OCI-LY3 (cell line): ENCODE results near the gene MESP1.

Experiments used
- H2AFZ ChIP-seq: fragments of 200-600, 300-600 bp; shearing (Covaris generic); 2 replicates; pipeline ENCODE4 v1.6.0; 2014; ENCODE audit warnings: antibody characterized with exemption, low read depth, low read length
- H3K27ac ChIP-seq: fragments of 200-600, 300-600 bp; sonication (generic); 2 replicates; pipeline ENCODE4 v1.5.1; 2014; ENCODE audit warnings: mild to moderate bottlenecking, low read length, moderate library complexity, mixed read lengths
- H3K27me3 ChIP-seq: fragments of 200-600, 300-600 bp; sonication (generic); 2 replicates; pipeline ENCODE4 v1.6.1; 2014; ENCODE audit warnings: low read depth, low read length, mixed read lengths
- H3K36me3 ChIP-seq: fragments of 200-600, 300-600 bp; sonication (generic); replicated peaks from 2 replicates; pipeline ENCODE3; 2014; ENCODE audit warnings: low read depth, low read length, mixed read lengths
- H3K4me1 ChIP-seq: fragments of 300-600, 200-600 bp; sonication (generic); 2 replicates; pipeline ENCODE4 v1.6.1; 2014; ENCODE audit warnings: low read length, mixed read lengths
- H3K4me2 ChIP-seq: fragments of 200-600, 300-600 bp; sonication (generic); 2 replicates; pipeline ENCODE4 v1.6.1; 2014; ENCODE audit warnings: low read length, mixed read lengths
- H3K4me3 ChIP-seq: fragments of 300-600, 200-600 bp; sonication (generic); 2 replicates; pipeline ENCODE4 v1.5.1; 2014; ENCODE audit warnings: antibody characterized with exemption, mild to moderate bottlenecking, low read length, moderate library complexity
- H3K79me2 ChIP-seq: fragments of 300-600, 200-600 bp; shearing (Covaris generic); 2 replicates; pipeline ENCODE4 v1.6.1; 2014; ENCODE audit warnings: mild to moderate bottlenecking, low read length, mixed read lengths
- H3K9ac ChIP-seq: fragments of 300-600, 200-600 bp; shearing (Covaris generic); 2 replicates; pipeline ENCODE4 v1.6.0; 2014; ENCODE audit warnings: mild to moderate bottlenecking, low read length, moderate library complexity
- H3K9me3 ChIP-seq: fragments of 200-600, 300-600 bp; shearing (Covaris generic); 2 replicates; pipeline ENCODE4 v1.6.1; 2014; ENCODE audit warnings: low read length, mixed read lengths; ENCODE audit not compliant: insufficient read depth
- H4K20me1 ChIP-seq: fragments of 200-600, 300-600 bp; sonication (generic); 2 replicates; pipeline ENCODE4 v1.6.1; 2016; ENCODE audit warnings: low read length, mixed read lengths; ENCODE audit not compliant: insufficient read depth
- CTCF ChIP-seq: fragments of 200-600, 300-600 bp; sonication (generic); IDR thresholded peaks from 2 replicates; pipeline ENCODE4 v1.5.1; 2014; ENCODE audit warnings: antibody characterized with exemption, low read length, low read depth
- EZH2phosphoT487 ChIP-seq: fragments of 200-600 bp; shearing (Covaris generic); IDR thresholded peaks from 2 replicates; pipeline ENCODE4 v1.6.1; 2018; ENCODE audit warnings: antibody characterized with exemption, mixed run types, low read depth

MESP1 gene

GRCh38 chr15:89756897-89757296, 5.8 kb upstream of the MESP1 start:
- Histone ChIP-seq H3K9ac (no peak overlapping the region), H4K20me1 (no peaks in the 10 kb centered on the region), H3K79me2 (no peaks in the 10 kb centered on the region), H3K4me2 (no peak overlapping the region), H3K9me3 (no peaks in the 10 kb centered on the region), H2AFZ (no peak overlapping the region), H3K27me3 (no peaks in the 10 kb centered on the region), H3K36me3 (no peaks in the 10 kb centered on the region), H3K27ac (no peak overlapping the region), H3K4me3 (no peak overlapping the region), H3K4me1 (peaks cover 23% of the 10 kb centered on the region)
- TF ChIP-seq CTCF (no peak), EZH2phosphoT487 (no peak)

DNA sequence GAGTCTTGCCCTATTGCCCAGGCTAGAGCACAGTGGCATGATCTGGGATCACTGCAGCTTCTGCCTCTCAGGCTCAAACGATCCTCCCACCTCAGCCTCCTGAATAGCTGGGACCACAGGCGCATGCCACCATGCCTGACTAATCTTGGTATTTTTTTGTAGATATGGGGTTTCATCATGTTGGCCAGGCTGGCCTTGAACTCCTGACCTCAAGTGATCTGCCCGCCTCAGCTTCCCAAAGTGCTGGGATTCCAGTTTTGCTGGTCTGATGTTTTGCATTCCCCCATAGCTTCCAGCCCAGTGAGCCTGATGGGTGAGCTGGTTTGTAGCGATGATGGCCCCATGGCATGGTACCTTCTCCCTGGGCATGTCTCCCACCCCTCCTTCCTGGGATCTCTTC, 4.7 kb upstream of the MESP1 start:
- no peak overlapping the region for H3K4me2 ChIP-seq
- no peak for TF ChIP-seq EZH2phosphoT487
- no peak for TF ChIP-seq CTCF
- H2AFZ ChIP-seq: no peak overlapping the region
- no peak overlapping the region for H3K27ac ChIP-seq
- no peaks in the 10 kb centered on the region for H3K9me3 ChIP-seq
- no peaks in the 10 kb centered on the region for H3K79me2 ChIP-seq
- H3K4me1 ChIP-seq: peaks cover 18% of the 10 kb centered on the region
- H3K9ac ChIP-seq: no peak overlapping the region
- no peaks in the 10 kb centered on the region for H3K27me3 ChIP-seq
- H3K4me3 ChIP-seq: no peak overlapping the region
- no peaks in the 10 kb centered on the region for H3K36me3 ChIP-seq
- no peaks in the 10 kb centered on the region for H4K20me1 ChIP-seq

DNA sequence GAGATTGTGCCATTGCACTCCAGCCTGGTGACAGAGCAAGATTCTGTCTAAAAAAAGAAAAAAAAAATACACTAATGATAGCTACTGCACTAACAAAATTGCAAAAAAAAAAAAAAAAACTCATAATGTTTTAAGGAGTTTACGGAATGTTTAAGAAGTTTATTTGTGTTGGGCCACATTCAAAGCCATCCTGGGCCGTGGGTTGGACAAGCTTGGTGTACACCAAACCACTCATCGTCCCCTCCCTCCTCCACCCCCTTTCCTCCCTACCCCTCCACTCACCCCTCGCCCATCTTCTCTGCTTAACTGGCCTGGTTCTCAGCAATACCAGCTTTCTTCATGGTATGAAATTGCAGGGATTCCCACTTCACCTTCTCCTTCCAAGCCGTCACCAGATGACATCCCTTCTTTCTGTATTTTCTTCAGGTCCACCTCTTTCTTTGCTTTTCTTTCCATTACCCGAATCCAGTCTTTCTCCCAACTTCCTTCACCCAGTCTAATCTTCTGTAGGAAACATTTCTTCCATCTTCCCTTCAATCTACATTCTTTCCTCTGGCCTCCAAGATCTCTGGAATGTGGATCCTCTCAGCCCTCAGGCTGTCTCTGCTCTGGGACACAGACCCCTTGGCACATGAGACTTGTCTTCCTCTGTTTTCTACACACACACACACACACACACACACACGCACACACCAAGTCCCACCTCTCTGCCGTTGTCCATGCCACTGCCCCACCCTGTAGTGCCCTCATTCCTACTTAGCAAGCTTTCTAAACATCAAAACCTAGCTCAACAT, 3.5 kb upstream of the MESP1 start:
- H3K4me2 ChIP-seq: no peak overlapping the region
- H3K27me3 ChIP-seq: no peaks in the 10 kb centered on the region
- no peak overlapping the region for H3K27ac ChIP-seq
- no peaks in the 10 kb centered on the region for H3K9me3 ChIP-seq
- TF ChIP-seq CTCF (no peak), EZH2phosphoT487 (no peak)
- no peaks in the 10 kb centered on the region for H3K36me3 ChIP-seq
- peaks cover 11% of the 10 kb centered on the region for H3K4me1 ChIP-seq
- H3K4me3 ChIP-seq: no peak overlapping the region
- no peaks in the 10 kb centered on the region for H4K20me1 ChIP-seq
- H3K9ac ChIP-seq: no peak overlapping the region
- peaks cover 5% of the 10 kb centered on the region for H3K79me2 ChIP-seq
- H2AFZ ChIP-seq: no peak overlapping the region

DNA sequence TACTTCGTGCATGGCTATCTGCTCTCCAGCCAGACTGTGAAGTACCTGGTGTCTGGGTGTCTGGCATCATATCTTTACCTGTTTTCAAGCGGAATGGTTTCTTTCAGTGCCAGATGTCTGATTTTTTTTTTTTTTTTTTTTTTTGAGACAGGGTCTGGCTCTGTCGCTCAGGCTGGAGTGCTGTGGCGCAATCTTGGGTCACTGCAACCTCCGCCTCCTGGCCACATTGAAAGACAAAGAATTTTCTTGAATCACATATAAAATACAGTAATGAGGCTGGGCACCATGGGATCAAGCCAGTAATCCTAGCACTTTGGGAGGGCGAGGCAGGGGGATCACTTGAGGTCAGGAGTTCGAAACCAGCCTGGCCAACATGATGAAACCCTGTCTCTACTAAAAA, 2.8 kb upstream of the MESP1 start:
- H2AFZ ChIP-seq: no peak overlapping the region
- no peaks in the 10 kb centered on the region for H4K20me1 ChIP-seq
- no peak for TF ChIP-seq CTCF
- no peak for TF ChIP-seq EZH2phosphoT487
- peaks cover 5% of the 10 kb centered on the region for H3K79me2 ChIP-seq
- H3K4me2 ChIP-seq: no peak overlapping the region
- H3K27me3 ChIP-seq: no peaks in the 10 kb centered on the region
- H3K9me3 ChIP-seq: no peaks in the 10 kb centered on the region
- H3K27ac ChIP-seq: no peak overlapping the region
- no peak overlapping the region for H3K9ac ChIP-seq
- H3K36me3 ChIP-seq: no peaks in the 10 kb centered on the region
- H3K4me3 ChIP-seq: no peak overlapping the region
- H3K4me1 ChIP-seq: peaks cover 13% of the 10 kb centered on the region
